Panc1 (cell line): ENCODE data around the gene DDX10.

ENCODE experiments used
- POLR2AphosphoS5 ChIP-seq: IDR thresholded peaks from 2 replicates; pipeline ENCODE4 v1.6.1; 2012; ENCODE audit warnings: mild to moderate bottlenecking, low read depth, low read length, moderate library complexity
- SIN3A ChIP-seq: IDR thresholded peaks from 2 replicates; pipeline ENCODE4 v1.6.1; 2012; ENCODE audit warnings: low read depth, mild to moderate bottlenecking, low read length, moderate library complexity, borderline replicate concordance; ENCODE audit not compliant: insufficient read depth
- TF ChIP-seq, protein P1 (sequence below): fragments of 450-650 bp; IDR thresholded peaks from 2 replicates; pipeline ENCODE4 v1.5.1; 2017; ENCODE audit warnings: mild to moderate bottlenecking

DNA sequence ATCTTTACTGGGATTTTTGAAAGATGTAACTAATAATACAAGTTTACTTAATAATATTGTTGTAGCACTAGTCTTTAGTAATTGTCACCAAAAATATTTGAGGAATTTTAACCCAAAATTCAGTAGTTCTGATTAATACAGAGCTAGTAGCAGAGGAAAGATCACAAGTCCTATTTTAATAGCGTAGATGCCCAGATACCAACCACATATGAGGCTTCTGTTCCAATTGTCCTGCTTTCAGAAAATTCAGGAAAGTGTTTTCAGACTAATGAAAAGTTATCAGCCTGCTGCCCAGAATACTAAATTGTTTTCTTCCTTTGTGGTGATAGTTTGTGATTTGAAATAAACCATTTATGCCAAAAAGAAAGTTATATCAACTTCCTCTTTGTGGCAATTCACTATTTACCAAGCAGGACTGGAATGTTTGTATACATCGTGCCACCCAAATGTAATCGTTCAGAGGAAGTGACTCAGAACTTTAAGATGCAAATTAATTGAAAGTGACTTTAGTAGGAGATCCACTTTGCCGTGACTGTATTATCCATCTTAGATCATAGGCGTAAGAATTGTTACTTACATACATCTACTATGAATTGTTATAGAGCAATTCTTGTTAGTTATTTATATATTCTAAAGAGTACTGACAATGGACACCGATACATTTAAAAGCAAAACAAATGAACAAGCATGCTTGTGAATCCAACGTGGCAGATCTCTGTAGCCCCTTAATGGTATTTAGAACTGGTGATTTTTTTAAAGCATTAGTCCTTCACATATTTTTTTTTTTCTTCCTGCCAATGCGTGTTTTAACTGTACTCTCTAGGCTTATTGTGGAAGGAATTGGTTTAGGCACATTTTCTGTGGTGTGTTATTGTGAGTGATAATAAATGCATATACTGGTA is 231.0 kb downstream of the DDX10 start:
- TF ChIP-seq, protein P1, sequence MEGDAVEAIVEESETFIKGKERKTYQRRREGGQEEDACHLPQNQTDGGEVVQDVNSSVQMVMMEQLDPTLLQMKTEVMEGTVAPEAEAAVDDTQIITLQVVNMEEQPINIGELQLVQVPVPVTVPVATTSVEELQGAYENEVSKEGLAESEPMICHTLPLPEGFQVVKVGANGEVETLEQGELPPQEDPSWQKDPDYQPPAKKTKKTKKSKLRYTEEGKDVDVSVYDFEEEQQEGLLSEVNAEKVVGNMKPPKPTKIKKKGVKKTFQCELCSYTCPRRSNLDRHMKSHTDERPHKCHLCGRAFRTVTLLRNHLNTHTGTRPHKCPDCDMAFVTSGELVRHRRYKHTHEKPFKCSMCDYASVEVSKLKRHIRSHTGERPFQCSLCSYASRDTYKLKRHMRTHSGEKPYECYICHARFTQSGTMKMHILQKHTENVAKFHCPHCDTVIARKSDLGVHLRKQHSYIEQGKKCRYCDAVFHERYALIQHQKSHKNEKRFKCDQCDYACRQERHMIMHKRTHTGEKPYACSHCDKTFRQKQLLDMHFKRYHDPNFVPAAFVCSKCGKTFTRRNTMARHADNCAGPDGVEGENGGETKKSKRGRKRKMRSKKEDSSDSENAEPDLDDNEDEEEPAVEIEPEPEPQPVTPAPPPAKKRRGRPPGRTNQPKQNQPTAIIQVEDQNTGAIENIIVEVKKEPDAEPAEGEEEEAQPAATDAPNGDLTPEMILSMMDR, result no peak
- TF ChIP-seq SIN3A (no peak), POLR2AphosphoS5 (no peak)
